Mucosa of descending colon (tissue), 3 donors: ENCODE measurements around the gene ATF6B. TPM values are rescaled to one million over a fixed set of nuclear protein-coding genes. Genes with fewer than 3 reads are reported as not detected.

ENCODE experiments used
- ATAC-seq: fragments of 200-7000 bp; cut with Tn5 transposase; one replicate; pipeline ENCODE4 v1.9.1; 2020; ENCODE audit warnings: mild to moderate bottlenecking, moderate library complexity
- DNase-seq, 3 donors: peaks; one replicate each; pipeline ENCODE4 v3.0.0-alpha.2; 2020
- H3K36me3 ChIP-seq: fragments of 200-600 bp; one replicate; pipeline ENCODE4 v1.8.0; 2021; ENCODE audit warnings: low read depth, mild to moderate bottlenecking
- H3K4me1 ChIP-seq: fragments of 200-600 bp; one replicate; pipeline ENCODE4 v1.8.0; 2021; ENCODE audit warnings: low read depth, mild to moderate bottlenecking
- H3K4me3 ChIP-seq: fragments of 200-600 bp; one replicate; pipeline ENCODE4 v1.8.0; 2021; ENCODE audit warnings: mild to moderate bottlenecking
- H3K9me3 ChIP-seq: fragments of 200-600 bp; one replicate; pipeline ENCODE4 v1.8.0; 2021; ENCODE audit warnings: mild to moderate bottlenecking
- intact Hi-C, 2 donors: fragments of 100-400 bp; cut with DNase I in 1 of 2; cut with micrococcal nuclease in 1 of 2; formaldehyde crosslinking; loops; one replicate each; pipeline versions ENCODE4 v1.11.0 to v1.11.1; 2022; cut with DNase I, micrococcal nuclease
- total RNA-seq, 3 donors: library from RNA; stranded (reverse); fragmentation: NEBNext Ultra II Directional in 2 of 3; extraction: Animal tissue kit (Norgen Biotek cat#: 25700) in 2 of 3; gene quantifications; one replicate each; pipeline versions ENCODE4 v1.2.1 to v1.2.4, GENCODE V29; 2021 to 2023
- TF ChIP-seq, protein P1 (sequence below): fragments of 200-600 bp; IDR thresholded peaks from one replicate; pipeline ENCODE4 v1.8.0; 2022; ENCODE audit warnings: antibody characterized with exemption, mild to moderate bottlenecking
- donor health status: DM: no; HTN: no; CAD: no; lungs with moderate emphysema.
- donor health status: DM: no; HTN: no; CAD: no.
- donor health status: DM: no; HTN: yes; CAD: no.

ATF6B gene
- total RNA-seq, 3 donors from 2014 or later: 79.9 to 121 (median 97.4) TPM

DNA sequence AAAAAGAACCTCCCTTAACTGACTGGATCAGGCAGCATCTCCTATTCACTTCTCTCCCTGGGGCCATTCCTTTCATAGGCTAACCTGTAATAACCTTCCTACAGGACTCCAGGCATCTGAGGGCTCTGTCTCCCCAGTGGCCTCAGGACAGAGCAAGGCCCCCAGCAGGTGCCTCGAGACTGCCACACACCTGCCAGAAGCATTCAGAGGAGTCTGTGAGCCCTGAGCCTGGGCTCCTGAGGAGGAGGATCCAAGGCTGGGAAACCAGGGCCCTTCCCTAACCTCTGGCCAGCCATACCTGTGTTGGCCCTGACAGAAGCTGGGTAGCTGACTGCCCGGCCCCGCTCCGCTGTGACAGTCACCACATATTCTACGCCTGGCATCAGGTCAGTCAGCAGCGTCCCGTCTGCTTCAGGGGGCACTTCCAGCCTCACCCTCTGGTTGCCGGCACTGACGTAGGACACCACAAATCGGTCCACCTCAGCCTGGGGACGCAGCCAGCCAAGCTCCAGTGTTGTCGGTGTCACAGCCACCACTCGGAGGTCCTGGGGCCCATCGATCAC lies 39.5 kb downstream of the ATF6B start:
- no peak for DNase-seq
- intact Hi-C loops: no loop called here
- Histone ChIP-seq H3K4me1 (peaks cover 13% of the 10 kb centered on the region), H3K36me3 (no peaks in the 10 kb centered on the region), H3K4me3 (no peak overlapping the region), H3K9me3 (no peaks in the 10 kb centered on the region)
- TF ChIP-seq, protein P1, sequence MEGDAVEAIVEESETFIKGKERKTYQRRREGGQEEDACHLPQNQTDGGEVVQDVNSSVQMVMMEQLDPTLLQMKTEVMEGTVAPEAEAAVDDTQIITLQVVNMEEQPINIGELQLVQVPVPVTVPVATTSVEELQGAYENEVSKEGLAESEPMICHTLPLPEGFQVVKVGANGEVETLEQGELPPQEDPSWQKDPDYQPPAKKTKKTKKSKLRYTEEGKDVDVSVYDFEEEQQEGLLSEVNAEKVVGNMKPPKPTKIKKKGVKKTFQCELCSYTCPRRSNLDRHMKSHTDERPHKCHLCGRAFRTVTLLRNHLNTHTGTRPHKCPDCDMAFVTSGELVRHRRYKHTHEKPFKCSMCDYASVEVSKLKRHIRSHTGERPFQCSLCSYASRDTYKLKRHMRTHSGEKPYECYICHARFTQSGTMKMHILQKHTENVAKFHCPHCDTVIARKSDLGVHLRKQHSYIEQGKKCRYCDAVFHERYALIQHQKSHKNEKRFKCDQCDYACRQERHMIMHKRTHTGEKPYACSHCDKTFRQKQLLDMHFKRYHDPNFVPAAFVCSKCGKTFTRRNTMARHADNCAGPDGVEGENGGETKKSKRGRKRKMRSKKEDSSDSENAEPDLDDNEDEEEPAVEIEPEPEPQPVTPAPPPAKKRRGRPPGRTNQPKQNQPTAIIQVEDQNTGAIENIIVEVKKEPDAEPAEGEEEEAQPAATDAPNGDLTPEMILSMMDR: no peak
- ATAC-seq: no peak

DNA sequence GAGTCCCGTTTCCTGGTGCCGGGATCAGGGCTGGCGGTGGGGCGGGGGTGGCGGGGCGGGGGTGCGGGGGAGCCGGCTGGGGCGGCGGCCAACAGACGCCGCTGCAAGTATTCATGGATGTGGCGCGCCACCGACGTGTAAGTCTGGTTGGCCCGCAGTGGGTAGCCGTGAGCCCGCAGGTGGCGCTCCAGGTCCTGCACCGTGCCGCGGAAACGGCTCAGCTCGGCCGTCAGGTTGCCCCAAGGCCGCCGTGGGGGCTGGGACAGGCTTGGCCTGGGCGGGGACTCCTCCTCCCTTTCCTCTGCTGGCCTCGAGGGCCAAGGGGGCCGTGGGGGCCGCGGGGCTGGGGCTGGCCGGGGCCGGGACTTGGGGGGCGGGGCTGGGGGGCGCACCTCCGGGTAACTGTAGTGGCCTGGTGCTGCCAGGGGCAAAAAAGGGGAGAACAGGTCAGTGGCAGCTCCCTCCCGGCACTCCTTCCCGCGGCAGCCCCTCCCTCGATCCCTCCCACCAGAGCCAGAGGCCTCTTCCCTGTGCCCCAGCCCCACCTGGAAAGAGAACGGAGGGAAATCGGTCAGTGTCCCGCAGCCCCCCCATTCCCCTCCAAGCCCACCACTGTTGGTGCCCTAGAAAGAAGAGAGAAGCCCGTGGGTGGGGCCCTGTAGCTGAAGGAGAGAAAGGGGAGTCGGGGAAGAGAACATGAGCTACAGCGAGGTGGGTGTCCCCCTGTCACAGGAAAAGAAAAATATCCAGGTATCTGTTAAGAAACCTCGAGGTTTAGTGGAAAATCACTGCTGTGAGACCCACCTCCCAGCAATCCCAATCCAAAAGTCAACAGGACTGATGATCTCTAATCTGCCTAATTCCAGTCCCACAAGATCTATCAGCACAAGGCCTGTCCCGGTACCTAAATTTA lies 40.2 kb downstream of the ATF6B start:
- intact Hi-C loops: no loop called here

DNA sequence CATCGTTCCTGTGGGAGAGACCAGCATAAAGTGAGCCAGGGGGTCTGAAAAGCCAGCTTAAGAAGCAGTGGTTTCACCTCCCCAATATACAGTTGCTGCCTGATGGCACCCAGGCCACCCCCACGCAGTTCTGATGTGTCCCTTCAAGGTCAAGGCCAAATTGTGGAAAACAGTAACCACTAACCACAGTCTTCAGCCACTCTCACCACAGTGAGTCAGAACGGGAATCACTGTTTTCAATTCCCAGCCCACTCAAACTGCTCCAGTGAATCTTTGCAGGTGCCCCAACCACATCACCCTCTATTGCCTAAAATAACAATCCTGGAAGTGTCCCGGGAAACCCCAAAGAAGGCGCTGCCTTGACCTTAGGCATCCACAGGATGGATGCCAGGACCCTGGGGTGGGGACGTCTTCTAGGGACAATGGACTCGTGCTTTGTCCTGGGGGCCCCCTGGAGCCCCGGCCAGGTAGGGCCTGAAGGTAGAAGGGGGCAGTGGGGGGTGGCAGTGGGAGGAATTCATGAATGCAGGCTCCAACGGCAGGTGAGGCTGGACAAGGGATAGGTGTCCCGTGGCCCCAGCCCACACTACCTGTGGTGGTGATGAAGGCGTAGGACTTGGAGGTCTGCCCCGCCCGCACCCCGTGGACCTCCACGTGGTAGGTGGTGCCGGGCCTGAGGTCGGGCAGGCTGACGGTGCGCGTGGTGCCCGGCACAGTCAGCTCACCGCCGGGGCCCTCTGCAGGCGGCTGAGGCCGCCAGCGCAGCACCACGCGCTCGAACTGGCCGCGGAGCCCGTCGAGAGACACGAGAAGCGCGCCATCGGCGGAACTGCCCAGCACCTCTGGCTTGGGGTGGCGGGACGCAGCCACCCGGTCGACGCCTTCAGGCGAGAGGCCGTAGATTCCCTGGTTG lies 41.1 kb downstream of the ATF6B start:
- TF ChIP-seq, protein P1: no peak
- Histone ChIP-seq H3K4me3 (no peak overlapping the region), H3K36me3 (no peaks in the 10 kb centered on the region), H3K9me3 (no peaks in the 10 kb centered on the region), H3K4me1 (peaks cover 10% of the 10 kb centered on the region)
- ATAC-seq (peak; percentile 16), DNase-seq (peak in 2 of 3 donors; percentile 14 to 53)
- intact Hi-C loops: no loop called here

More for the DNA sequence above, 40.2 kb downstream of the ATF6B start:
- no peaks in the 10 kb centered on the region for H3K9me3 ChIP-seq
- peaks cover 13% of the 10 kb centered on the region for H3K4me1 ChIP-seq
- no peak overlapping the region for H3K4me3 ChIP-seq
- peak; percentile 86 to 90 (median 86) for DNase-seq
- TF ChIP-seq, protein P1: peak; percentile 17
- peak; percentile 91 for ATAC-seq
- H3K36me3 ChIP-seq: no peaks in the 10 kb centered on the region

DNA sequence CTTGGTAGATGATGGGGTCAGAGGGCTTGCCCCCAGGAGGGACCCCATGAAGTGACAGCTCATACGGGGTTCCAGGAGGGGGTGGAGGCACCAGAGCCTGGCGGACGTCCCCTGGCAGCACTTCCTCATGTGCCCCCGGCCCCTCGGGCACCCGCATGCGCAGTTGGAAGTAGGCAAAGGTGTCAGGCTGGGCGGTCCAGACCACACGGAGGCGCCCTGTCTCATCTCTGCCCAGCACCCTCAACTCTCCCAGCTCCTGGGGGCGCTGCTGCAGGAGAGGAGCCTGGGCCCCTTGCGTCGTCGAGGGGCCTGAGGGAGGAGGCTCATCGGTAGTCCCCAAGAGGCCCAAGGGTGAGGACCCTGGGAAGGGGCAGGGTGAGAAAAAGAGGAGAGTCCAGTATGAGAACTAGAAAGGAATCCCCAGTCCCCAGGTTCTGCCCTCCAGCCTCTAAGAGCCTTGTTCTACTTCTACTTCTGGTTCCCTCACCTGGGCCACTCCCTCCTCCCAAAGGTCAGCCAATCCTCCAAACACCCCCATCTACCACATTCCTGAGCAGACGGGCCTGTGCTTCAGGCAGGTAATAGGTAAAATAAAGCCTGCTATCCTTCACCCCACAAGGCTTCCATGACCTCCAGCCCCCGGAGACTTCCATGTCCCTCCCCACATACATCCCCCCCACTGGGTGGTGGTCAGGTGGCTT lies 42.1 kb downstream of the ATF6B start:
- no peak for ATAC-seq
- H3K4me1 ChIP-seq: peaks cover 10% of the 10 kb centered on the region
- peak in 1 of 3 donors; percentile 26 for DNase-seq
- intact Hi-C loops: no loop called here
- no peaks in the 10 kb centered on the region for H3K36me3 ChIP-seq
- TF ChIP-seq, protein P1: no peak
- H3K4me3 ChIP-seq: no peak overlapping the region
- H3K9me3 ChIP-seq: no peaks in the 10 kb centered on the region

DNA sequence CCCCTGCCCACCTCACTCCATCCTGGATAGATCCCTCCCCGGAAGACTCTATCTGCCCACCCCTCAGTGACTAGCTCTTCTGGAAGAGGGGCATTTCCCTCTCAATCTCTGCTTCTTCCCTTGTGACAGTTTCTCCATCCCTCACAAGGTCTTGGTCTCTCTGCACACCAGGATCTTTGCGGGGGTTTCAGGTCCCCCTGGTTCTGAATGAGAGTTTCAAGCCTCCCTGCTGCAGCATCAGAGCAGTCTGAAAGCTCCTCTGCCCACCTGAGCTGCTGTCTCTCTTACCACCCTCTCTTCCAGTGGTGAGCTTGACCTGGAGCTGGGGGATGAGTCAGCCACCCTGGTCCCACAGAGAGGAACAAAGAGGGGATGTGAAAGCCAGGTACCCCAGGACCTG lies 43.3 kb downstream of the ATF6B start:
- TF ChIP-seq, protein P1: no peak
- peaks cover 10% of the 10 kb centered on the region for H3K4me1 ChIP-seq
- no peak overlapping the region for H3K4me3 ChIP-seq
- H3K36me3 ChIP-seq: no peaks in the 10 kb centered on the region
- intact Hi-C loops: no loop called here
- H3K9me3 ChIP-seq: no peaks in the 10 kb centered on the region
- no peak for DNase-seq
- ATAC-seq: no peak
